Stimulated activated naive CD4-positive, alpha-beta T cell treated with Interleukin-2 at 50 U/mL for 16 hours (primary cell): ENCODE results near the gene FADS2.

Source experiments
- DNase-seq: peaks from one replicate; lab custom pipeline; 2025; lab: John Stamatoyannopoulos, UW

Gene FADS2

DNA sequence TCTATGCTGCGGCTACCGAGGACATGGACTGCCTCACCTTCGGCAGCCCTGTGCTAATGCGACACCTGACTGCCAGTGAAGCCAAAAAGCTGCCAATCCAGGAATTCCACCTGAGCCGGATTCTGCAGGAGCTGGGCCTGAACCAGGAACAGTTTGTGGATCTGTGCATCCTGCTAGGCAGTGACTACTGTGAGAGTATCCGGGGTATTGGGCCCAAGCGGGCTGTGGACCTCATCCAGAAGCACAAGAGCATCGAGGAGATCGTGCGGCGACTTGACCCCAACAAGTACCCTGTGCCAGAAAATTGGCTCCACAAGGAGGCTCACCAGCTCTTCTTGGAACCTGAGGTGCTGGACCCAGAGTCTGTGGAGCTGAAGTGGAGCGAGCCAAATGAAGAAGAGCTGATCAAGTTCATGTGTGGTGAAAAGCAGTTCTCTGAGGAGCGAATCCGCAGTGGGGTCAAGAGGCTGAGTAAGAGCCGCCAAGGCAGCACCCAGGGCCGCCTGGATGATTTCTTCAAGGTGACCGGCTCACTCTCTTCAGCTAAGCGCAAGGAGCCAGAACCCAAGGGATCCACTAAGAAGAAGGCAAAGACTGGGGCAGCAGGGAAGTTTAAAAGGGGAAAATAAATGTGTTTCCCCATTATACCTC, 32.1 kb upstream of the FADS2 start:
- no peak for DNase-seq

DNA sequence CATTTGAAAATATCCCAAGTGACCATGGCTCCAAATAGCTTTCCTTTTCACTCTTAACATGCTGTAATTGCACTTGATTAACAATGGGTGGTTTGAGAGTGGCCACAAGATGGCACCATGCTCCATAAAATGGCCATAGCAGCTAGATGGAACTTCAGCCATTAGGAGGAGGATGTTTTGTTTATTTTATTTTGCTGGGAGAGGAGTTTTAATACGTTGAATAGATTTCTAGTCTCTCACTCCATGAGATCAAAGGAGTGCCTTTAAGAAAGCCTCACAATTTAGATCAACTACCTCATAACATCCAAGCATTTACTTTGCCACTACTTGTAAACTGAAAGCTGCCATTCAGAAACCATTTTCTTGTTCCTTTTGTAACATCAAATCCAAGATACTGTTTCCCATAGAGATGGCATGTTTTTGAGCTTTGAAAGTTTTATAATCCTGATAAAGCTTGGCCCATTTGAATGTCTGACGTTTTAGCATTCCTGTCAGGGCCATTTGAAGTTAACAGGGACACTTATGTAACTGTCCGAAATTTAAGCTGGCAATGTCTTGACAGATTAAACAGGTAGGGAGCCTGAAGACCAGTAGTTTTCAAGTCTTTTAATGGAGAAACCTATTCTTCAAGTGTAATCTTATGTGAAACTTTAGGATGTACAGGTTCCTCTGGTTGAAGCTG, 30.7 kb upstream of the FADS2 start:
- DNase-seq, result peak; percentile 63

DNA sequence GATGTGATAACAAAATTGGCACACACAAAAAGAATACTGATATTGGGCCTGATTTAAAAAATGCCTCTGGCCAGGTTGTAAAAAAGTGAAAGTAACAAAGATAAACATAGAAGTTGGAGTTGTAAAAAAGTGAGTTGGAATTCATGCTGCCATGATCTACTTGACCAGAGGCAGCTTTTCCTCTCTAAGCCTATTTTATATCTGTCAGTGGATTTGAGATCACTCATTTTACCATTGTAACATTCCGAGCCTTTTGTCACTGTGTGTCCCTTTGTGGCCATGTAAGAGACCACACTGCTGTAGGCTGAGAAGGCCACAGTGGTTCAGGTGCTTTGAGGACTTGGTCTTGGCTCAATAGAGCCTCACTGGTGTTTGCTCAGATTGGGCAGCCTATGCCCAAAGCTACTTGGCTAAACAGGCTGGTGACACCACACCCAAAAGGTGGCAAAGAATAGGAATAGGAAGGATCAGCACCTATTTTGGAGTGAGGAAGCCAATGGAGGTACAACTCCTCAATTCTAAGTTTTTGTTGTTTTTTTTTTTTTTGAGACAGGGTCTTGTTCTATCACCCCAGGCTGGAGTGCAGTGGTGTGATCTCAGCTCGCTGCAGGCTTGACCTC, 28.3 kb upstream of the FADS2 start:
- DNase-seq, result no peak

DNA sequence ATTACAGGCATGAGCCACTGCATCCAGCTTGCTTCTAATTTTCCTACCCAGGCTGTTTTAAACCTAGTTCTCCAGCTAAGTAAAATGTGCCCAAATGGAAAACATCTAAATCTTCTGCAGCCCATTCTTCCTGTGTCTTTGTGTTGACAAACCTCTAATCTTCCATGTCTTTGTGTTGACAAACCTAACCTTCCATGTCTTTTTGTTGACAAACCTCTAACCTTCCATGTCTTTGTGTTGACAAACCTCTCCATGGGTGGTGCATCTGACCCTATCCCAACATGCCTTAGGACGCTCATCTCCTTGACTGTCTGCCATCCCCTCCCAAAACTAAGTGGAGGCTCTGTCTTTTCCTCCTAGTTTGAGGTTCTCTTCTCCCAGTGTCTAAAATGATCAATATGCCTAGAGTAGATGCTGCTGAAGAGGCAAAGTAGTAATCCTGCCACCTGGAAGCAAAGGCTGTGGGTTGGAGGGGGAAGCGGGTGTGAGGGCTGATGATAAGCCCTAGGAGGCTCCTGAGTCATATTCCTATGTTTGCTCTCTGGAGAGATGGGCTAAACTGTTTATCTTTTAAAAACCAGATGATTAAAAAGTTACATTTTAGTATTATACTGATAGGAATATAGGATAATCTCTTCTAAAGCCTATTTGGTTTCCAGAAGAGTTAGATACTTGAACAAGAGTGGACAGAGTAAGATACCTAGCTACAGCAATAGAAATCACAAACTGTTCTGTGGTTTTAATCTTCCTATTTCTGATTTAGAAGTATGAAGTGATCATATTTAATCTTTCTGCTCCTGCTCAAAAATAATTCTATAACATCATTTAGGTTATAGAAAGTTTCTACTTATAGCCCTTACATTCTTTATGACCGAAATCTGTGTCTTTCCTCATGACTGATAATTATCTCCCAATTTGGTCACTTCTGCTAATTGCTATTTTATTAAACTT, 27.5 kb upstream of the FADS2 start:
- no peak for DNase-seq

DNA sequence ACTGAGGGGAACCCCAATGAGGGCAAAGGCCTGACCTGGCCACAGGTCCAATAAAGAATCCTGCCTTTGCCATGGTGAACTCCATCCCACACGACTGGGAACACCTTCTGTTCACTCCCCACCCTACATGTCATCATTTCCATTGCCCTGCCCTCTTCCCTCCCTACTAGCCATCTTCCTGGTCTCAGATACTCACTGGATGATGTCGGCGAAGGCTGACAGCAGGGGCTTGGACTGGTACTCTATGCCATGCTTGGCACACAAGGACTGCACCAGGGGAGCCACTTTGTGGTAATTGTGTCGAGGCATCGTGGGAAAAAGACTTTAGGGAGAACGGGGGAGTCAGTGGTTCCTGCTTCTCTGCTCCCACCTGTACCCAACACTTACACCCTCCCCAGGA, 25.5 kb upstream of the FADS2 start:
- no peak for DNase-seq

DNA sequence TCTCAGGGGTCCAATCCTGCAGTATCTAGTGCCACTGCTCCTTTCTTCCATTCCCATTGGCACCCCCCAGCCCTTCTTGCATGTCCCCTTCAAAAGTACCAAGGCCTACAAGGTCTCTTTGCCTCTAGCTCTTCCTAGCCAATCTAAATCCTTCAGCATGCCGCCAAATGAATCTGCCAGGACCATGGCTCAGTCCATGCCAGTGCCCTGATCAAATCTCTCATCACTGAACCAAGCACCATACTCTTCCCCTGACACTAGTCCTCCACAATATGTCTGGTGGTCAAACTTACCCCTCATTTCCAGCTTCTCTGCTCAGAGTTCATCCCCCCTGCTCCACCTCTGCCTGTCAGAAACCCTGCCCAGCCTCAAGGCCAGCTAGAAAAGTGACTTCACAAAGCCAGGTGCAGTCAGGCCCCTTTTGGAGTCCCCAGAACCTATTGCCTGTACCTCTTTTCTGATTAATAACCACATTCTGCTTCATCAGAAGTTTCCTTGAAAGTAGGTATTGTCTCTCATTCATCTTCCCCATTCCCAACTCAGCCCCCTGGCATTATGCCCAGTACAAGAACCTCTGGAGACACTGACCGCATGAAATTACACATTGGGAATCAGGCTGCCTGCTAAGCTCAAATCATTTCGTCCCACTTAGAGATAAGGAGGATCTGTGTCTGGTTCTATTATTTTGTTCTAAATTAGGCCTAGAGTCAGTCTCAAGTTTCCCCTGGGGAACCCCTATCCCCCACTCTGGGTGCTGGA, 24.0 kb upstream of the FADS2 start:
- no peak for DNase-seq

DNA sequence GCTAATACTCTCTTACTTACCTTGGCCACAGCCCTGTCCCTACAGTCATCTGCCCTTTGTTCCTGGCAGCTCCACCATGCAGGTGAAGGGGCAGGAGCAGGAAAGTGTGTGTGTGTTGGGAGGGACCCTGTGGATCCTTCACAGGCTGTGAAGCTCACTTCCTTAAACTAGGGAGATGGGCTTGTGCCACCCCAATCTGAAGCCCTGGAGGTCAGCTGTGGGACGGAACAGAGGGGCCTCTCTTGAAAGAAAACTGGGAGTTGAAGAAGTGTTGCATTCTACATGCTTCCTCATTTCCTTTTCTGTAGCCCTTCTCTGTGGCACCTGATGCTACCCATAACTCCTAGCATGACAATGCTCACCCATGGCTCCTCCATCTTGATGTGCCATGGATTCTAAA, 23.0 kb upstream of the FADS2 start:
- DNase-seq, result no peak

DNA sequence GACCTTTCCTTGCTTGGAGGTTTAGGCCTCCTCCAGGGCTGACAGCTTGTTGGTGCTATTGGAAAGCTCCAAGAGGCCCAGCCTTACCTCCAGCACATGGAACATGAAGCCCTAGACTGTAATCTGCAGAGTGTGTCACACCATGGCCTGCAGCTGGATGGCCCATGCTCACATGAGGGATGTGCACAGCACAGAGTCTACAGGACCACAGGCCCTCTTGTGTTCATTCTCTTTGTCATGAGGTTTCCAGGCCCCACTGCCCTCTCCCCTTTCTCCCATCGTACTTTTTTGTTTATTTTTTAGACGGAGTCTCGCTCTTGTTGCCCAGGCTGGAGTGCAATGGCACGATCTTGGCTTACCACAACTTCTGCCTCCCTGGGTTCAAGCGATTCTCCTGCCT, 21.3 kb upstream of the FADS2 start:
- DNase-seq, result no peak

DNA sequence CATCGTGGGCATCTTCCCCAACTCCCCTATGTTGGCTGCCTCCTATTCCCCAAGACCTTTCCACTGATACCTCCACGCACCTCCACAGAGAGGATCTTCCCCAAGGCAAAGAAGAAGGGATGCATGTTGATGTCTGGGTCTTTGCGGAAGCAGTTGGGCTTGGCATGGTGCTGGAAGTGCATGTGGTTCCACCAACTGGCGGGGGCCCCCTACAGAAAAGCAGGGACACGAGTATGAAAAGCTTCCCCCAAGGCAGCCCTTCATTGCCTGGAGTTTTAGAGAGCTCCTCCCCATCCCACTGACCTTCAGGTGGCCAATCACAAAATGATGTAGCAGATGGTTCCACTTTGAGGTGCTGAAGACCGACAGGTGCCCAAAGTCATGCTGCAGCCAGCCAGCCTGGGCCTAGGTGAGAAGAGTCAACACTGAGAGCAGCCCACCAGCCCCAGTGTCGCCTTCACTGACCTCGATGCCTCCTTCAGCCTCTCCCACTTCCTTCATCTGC, 17.4 kb upstream of the FADS2 start:
- DNase-seq, result no peak

DNA sequence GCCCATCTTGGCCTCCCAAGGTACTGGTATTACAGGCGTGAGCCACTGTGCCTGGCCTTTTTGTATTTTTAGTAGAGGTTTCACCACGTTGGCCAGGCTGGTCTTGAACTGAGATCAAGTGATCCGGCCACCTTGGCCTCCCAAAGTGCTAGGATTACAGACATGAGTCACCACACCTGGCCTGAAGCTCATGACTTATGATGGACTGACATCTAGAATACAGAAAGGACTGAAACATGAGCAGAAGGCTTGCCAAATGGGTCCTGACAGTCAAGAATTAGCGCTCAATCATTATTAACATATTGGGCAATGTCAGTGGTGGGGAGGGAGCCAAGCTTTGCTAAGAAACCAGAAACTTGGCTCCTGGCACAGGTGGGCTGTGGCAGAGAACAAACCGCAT, 16.3 kb upstream of the FADS2 start:
- DNase-seq, result no peak

DNA sequence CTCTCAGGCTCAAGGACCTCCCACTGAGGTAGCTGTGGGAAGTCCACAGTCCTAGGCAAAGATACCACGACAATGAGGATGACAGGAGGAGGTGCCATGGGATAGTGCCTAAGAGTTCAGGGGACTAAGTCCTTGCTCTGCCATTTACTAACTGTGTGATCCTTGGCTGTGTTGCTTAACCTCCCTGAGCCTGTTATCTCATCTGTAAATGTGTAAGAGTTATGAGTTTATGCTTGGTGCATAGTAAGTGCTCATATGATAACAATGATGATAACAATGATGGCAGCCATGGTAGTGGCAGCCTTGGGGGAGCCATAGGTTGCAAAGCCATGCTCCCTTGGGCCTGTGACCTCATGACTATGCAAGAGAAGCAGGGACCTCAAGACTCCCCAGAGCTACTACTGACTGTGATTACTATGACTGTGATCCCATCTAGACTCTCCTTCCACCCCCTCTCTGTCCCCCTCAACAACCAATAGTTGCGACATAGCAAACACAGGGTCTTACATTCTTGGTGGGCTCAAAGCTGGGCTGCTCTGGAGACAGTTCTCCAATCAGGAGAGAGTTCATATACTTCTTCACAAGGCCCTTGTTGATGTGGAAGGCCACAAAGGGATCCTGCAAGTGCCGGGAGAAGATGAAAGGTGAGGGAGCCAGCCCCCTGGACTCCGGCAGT, 15.2 kb upstream of the FADS2 start:
- no peak for DNase-seq

DNA sequence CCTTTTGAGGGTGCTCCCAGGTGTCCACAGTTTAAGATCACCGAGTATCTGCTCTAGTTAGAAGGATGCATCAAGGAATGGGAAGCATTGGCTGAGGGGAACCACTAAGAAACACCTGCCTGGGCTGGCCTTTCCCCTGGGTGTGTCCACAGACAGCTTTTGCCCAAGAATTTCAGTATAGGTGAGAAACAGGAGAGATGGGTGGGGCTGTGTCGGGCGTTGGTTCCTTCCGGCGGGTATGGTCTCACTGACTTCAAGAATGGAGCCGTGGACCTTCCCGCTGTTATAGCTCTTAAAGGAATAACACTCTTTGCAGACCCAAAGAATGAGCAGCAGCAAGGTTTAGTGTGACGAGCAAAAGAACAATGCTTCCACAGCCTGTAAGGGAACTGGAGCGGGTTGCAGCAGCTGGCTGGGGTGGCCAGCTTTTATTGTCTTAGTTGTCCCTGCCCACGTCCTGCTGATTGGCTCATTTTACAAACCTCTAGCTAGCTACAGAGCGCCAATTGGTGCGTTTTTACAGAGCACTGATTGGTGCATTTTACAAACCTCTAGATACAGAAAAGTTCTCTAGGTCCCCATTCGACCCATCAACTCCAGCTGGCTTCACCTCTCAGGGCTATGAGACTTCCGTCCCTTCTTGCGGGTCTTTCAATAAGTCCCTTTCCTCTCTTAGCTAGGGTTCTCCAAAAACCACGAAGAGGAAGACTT, 13.7 kb upstream of the FADS2 start:
- DNase-seq, result no peak

DNA sequence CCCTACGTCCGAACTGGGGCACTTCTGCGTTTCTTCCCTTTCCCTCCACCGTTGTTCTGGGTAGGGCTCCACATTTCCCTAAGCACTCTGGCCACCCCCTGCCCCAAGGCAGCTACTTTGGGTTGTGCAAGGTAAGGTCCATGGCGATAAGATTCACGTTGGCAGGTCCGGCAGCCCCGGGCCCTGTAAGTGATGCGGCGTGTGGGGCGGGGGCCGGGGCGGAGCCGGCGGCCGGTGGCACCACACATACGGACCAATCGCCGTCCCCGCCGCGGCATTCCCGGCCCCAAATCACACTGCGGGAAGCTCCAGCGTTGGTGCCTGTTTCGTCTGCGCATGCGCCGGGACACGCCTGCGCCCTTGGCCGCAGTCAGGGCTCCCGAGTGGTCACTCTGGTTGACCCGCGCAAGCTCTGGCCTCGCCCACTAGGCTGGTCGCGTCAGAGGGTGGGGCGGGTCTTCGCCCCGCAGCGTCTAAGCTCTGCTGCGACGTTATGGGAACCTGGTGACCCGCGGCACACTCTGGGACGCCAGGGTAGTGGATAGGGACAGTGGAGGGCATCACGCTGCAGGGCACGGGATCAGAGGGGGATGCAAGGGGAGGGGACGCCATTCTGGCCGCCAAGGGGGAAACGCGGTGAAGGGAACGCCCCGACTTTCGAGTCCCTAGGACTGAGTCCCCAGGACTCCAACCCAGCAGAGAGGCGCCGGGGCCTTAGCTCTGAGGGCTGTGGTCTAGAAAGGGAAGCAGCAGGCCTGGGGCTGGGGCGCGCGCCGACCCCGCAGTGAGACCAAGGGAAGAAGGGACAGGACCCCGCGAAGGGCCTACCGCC, 12.9 kb upstream of the FADS2 start:
- DNase-seq, result no peak

DNA sequence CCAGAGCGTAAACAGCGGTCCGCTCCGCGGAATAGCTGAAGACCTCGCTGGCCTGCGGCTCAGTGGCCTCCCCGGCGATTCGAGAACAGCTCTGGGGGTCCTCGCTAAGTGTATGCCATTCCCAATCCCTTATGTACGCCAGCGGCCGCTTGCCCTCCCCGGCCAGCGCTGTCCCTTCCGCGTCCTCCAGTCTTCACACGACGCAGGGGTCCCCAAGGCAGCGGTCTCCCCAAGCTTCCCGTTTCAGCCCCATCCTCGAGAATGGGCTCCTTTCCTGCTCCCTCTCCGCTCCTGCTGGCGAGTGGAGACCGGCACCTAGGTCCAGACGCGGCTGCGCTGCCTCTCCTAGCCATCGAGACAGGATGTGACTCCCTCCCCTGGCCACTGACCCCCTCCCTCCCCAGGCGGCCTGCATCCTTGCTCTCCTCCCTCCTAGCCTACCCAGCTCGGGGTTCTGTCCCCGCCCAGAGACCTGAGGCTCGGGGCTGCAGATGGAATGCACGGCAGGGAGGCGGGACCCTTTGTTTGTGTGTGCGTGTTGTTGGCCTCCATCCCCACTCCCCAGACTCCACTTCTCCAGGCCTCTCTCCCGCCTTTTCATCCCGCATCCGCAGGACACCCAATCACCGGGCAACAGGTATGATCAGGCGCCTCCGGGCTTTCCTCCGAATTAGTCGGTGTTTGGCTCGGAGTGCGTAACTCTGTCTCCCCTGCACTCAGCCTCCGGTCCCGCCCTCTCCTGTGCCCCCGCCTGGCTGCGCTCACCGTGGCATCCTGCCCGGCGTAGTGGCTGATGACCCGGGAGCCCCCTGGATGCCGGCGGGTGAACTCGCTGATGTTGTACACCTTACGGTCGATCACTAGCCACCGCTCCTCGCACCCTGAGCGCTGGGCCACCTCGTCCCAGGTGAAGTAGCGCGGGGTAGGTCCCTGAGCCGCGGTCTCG, 12.0 kb upstream of the FADS2 start:
- DNase-seq, result peak; percentile 44

DNA sequence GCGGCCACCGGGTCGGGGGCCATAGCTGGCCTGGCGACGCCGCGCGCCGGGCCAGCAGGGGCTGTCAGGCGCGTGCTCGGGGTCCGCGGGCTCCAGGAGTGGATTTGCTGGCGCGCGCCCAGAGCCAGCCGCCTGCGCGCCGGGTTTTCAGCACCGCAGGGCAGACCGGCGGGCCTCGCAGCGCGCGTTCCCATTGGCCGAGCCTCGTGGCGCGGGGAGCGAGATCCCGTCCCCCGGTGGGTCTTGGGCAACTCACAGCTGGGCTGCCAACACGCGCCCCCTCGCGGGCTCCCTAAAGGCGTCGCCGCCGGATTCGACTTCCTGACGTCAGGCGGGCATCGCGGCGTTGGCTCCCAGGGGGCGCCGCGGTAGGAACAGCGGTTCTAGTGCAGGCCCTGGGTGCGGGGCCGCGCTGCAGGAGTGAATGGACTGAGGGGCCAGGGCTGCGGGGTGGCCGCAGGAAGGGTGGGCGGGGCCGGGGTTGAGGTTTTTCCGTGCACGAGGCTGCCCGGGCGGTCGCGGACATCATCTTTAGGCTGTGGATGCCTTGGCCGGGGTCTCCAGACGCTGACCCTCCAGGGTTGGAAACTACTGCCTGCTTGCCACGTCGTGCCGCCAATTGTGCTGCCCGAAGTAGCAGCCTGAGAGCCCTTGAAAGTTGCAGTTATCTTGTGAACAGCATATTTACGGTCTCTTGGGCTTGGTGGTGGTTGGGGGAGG, 11.2 kb upstream of the FADS2 start, which contains the start of gene FADS1:
Gene FADS1 (minus strand): TSS at position 268 of the 720 bp plus-strand sequence. CDS start 74 bp downstream, at position 194.
- DNase-seq, result peak; percentile 66

DNA sequence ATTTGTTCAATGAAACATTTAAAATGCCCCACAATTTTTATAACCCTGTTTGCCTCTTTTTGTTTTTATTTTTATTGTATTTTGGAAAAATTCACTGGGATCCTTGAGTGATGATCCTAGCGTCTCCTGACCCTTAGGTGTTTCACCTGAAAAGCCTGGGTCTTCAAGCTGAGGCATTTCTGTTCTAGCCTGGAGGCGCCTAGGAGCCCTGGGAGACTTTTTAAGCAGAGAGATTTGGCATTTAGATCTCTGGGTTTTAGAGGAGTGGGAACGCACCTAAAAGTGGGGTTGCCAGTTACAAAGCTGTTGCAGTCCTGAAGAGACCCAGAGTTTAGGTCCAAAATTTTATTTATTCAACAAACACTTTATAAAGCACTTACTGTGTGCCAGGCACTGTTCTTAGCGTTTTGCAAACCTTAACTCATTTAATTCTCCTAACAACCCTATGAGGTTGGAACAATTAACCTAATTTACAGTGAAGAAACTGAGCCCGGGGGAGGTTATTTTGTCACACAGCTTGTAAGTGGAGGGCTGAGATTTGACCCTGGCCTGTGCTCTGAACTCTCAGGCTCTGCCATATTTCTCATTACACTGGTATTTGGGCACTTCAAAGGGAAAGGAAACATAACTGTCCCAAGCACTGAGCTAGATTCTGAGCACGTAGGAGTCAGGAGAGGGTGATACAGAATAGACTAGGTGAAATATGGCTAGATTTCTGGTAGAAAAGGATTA, 10.5 kb upstream of the FADS2 start:
- DNase-seq, result no peak

DNA sequence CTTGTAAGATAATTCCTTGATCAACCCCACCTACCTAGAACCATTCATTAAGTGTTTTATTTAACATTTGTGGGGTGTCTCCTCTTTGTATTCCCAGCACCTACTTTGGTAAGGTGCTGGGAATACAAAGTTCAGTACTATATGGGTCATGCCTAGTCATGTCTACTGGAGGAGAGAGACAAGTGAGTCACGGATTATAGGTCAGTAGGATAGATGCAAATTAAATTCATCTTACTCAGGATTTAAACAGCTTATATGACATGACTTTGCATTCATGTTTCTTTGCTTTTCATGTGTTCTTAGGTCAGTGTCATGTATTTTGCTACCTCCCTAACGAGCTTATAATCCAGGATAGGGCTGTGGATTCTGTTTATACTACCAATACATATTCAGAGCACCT, 7.9 kb upstream of the FADS2 start:
- no peak for DNase-seq
